GM18520 (cell line): ENCODE results near the gene LHX1.

Experiments used
- ATAC-seq: cut with Tn5 transposase; IDR thresholded peaks from one replicate; pipeline ENCODE4 v1.9.1; 2021; ENCODE audit not compliant: unreplicated experiment

Gene LHX1

DNA sequence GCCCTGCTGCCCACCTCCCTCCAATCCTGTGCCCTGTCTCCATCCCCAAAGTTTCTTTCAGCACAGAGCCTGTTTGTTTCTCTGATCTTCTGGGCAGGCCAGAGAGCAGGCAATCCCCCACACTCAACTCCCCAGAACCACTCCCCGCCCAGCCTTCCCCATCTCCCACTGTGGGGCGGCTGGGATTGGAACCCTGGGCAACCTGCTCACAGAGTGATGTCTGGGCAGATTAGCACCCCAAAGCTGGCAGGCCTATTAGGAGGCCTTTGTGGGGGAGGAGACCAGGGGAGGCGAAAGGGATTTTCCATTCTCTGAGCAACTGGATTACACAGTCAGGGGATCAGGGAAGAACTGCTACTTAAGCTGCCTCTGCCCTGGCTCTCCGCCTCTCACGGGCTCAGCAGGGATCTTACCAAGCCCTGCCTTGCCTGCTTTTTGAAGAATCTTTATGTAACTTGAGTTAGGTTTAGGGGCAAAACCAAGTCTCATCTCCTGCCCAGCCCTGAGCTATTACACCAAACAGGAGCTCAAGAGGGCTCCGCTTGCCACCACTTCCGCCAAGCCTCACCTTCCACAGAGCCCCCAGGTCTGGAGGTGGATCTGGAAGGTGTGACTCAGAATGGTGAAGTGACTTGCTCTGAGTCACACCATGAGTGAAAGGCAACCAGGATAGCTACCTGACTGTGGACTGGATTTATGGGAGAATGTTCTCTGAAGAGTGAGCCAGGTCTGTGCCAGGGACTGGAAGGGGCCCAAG lies 16.0 kb upstream of the LHX1 start:
- ATAC-seq, result no peak

DNA sequence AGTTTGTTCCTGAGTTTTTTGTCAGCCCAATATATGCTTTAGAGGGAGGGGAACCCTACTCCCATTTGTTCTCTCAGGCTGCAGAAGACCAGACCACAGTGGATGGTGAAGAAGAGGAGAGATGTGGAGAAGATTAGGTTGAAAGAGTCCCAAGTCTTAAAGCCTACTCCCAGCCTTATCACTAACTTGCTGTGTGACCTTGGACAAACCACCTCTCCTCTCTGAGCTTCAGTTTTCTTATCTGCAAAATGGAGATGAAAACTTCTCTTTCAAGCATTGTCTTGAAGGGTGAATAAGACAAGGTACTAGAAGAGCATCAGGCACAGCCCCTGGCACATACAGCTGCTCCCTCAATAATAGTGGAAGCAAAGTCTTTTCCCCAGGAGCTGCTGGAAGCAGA lies 15.1 kb upstream of the LHX1 start:
- ATAC-seq, result no peak

DNA sequence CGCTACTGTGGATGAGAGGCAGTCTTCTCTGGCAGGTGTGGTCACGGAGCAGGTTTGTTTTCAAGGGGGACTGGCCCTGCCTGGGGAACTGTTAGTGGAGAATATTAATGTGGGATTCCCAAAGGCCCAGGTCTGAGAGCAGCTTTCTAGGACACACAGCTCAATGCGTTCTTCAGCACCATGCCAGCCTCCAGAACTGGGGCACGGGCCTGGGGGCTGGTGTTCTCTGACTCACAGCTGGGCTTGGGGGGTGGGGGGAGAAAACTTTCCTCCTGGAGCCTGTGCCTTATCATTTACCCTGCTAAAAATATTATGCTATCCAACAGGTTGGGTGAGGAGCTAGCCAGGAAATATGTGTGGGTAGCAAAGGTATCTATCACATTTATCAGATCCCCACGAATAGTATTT lies 13.5 kb upstream of the LHX1 start:
- no peak for ATAC-seq

DNA sequence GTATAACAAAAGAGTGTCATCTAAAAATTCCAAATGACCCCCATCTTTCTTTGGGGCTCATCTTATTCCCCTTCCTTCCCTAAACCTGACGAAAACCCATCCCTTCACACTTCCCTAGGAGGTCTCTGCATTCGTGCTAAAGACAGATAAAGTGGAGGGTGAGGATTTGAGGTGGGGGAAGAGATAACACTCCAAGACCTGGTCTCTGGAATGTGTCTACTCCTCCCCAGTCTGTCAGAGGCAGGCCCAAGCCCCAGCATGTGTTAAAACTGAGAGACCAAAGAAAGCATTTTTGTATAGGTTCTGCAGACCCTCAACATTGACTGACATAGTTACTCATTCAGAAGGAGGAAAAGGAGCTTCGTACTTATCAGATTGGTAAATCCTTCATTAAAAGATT lies 11.0 kb upstream of the LHX1 start:
- ATAC-seq, result no peak

DNA sequence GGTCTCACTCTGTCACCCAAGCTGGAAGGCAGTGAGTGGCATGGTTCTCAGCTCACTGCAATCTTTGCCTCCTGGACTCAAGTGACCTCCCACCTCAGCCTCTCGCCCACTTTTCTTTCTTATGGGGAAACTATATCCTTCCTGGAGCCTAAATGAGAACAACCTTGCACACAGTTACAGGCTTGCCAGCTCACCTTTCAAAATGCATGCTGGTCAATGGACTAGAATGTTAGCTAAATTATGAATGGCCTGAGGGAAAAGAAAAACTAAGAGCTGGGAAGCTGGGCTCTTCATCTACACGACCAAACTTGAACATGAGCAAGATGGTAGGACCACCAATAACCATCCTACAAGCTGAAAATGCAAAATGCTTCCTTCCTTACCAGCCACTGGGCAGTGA lies 10.6 kb upstream of the LHX1 start:
- ATAC-seq, result no peak

DNA sequence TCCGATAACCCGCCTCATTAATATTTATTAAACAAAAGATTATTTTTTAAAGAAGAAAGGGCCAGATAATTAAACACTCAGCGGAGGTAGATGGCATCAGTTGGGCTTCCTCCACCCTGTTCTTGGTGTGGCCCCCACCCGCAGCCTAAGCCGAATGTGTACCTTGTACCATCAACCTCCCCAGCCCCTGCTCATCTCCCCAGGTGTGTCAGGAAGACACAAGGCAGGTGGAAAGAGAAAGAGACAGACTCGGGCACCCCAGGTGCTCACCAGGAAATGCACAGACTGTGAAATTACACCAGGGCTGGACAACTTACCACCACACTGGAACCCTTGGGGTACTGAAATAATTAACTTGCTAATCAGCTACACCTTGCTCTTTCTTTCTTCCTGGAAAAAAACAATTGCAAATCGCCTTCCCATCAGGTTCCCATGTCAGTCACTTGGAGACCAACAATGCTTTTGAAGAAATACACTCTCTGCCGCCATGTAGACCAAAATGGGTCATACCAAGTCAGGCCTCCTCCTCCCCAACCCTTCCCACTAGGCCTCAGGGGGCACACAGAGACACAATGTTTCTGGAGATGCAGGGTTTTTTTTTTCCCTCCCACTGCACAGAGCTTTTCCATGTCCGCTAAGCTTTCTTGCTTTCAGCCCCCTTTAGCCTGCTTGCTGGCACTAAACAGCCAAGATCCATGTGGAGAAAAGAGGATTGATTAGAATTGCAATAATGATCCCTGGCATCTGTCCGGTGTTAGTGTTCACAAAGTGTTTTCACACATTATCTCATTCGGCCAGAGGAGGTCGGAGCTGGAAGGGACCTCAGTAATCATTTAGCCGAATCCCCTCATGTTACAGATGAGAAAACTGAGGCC lies 8.6 kb upstream of the LHX1 start:
- ATAC-seq, result no peak

DNA sequence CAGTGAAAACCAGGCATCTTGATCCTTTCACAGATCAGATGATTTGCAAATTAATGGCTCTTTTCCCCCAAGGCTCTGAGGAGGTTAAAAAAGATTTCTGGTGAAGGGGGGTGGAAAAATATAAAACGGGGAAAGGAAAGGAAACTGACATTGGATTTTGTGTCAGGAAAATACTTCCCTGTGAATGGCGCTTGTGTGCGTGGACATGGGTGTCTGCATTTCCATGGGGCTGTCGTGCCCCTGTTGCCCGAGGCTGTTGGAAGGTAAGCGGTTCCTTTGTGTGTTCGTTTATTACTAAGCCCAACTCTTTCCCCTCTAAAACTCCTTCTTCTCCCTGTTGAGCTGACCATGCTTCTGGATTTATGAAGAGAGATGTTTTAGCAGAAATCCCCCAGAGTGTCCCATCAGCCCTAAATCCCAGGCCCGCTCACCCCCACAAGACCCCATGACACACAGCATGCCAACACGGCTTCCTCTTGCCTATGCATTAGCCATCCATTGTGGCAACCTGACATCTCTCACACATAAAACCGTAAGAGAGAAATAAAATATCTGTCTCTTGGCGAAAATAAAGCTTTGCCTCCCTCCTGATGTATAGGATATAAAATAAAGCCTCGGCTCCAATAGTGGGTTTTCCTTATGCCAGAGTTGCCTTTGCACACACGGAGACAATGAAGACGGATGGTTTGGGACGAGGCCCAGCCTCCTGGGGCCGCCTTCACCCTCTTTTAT lies 7.3 kb upstream of the LHX1 start:
- ATAC-seq, result no peak

DNA sequence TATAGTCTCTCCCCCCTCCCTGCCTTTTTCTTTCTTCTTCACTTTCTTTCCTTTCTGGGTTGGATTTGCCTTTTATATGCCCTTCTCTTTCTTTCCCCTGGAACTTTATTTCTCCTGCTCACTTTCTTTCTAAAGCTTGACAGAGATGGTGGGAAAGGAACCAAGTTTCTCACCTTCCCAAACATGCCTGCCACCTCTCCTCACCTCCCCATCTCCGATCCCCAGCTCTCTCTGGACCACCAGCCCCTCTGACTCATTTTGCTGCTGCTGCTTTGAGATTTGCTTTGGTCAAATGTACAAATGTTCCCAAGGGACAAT lies 6.7 kb upstream of the LHX1 start:
- no peak for ATAC-seq

DNA sequence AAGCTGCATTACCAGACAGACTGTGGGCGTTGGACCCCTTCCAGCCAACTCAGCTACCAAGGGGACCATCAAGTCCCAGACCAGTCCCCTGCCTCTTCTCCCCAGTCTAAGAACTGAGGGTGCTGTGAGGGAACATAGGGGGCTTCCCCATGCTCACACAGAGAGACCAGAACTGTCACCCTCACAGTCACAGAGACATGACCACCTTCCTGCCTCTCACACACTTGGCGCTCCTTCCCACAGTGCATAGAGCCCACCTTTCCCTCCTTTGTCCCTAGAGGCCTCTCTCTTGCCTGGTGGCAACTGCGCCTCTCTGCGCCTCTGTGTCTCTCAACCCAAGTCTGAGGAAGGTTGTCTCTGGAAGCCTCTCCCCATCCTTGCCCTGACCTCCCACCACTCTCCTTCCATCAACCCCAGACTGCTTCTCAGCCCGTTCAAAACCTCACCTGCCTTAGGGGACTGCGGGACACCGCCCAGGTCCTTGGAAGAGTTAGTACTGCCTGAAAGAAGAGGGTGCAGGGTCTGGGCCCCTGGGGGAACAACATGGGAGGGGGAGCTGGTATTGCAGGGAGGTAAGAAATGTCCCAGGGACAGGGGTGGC lies 6.1 kb upstream of the LHX1 start:
- ATAC-seq, result no peak

DNA sequence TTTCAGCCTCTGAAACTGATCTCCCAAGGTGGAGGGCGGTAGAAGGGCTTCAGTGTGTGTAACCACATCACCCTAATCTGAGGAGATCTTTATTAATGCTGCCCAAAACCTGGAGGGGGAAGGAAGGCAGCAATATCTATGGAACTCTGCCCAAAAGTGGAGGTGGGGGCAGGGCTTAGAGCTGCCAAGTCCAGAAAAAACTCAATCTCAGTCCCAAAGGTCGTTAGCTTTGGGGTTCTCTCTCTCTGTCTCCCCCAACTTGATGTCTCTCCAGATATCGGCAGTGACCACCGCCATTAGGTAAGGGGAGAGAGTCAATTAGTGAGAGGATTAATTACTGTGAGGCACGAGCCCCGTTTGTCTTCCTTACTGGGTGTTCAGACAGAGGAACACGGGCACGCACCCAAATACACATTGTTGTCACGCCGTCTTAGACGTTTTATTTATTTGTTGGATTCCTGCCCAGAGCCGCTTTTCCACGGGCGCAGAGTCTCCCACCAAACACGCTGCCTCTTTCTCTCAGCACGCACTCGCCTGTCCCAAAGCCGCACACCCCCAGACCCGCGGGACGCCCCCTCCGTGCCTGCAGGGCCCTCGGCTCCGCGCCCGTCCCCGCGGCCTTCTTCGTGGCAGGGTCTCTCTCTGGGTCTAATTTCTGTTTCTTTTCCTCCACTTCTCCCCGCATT lies 5.4 kb upstream of the LHX1 start:
- ATAC-seq, result no peak

DNA sequence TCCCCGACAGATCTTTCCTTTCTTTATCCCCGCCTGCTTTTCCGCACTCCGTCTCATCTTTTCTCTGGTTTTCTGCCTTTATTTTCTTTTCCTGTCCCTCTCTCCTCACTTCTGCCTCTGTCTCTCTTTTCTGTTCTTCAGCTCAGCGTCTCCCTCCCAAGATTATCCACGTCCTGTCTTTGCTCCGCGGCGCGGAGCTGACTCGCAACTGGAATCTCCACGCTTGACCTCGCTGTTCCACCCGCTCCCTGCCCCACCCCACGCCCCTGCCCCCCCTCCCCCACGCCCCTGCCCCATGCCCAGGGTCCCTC lies 4.9 kb upstream of the LHX1 start:
- ATAC-seq, result no peak

DNA sequence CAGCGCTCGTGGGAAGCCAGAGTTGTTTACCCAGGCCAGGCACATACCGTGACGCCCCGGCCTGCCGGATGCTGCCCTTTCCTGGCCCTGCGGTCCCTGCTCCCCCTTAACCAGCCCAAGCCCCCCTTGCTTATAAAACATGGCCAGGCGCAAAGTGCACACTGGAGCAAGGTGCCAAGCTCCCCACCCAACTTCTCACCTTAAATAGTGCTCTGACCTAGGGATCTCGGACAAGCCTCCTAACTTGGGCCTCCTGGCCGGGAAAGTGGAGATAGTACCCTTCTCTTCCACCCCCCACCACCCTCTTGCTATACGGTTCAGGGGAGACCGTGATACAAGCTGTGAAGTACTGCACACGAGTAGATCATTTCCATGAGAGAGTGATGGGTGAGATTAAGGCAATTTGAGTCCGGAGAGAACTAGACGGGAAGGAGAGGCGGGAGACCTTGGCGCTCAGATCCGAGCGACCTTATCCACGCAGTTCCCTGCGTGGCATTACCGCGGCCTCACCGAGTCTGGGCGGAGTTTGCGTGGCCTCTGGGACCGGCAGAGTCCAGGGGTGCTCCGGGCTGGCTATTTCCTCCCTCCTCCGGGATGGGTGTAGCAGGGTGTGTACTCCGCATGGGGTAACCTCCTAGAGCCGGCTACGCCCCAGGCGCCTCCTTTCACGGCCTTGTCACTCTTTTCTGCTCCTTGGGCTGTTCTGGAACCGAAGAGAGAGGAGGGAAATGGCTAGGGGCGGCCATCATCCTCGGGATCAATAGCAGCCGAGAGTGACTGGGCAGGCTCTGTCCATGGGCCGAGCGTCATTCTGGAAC lies 4.4 kb upstream of the LHX1 start:
- no peak for ATAC-seq

DNA sequence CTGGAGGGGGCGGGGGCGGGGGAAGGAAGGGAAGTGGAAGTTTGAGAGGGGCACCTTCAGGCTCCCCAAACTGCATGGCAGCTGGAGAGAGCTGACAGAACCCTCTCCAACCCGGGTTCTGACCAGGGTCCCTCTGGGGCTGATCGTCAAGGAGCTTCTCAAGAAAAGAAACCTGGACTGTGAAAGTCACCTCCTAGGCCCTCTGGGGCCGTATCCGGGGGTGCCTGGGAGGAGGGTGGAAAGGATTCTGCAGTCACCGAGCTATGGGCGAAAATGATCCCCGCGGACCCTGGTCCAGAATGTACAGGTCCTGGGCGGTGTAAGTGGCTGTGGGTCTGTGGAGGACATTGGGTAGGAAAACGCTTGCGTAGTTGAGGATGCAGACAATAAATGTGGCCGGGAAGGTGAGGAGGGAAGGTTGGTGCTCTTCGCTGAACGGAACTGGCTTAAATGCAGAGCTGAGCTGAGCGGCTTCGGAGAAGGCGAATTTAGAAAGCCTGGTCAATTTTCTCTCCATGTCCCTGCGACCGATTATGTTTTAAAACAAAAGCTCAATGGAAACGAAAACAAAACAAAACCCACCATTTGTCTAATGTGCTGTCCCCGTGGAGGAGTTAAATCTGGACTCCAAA lies 3.6 kb upstream of the LHX1 start:
- ATAC-seq, result no peak

DNA sequence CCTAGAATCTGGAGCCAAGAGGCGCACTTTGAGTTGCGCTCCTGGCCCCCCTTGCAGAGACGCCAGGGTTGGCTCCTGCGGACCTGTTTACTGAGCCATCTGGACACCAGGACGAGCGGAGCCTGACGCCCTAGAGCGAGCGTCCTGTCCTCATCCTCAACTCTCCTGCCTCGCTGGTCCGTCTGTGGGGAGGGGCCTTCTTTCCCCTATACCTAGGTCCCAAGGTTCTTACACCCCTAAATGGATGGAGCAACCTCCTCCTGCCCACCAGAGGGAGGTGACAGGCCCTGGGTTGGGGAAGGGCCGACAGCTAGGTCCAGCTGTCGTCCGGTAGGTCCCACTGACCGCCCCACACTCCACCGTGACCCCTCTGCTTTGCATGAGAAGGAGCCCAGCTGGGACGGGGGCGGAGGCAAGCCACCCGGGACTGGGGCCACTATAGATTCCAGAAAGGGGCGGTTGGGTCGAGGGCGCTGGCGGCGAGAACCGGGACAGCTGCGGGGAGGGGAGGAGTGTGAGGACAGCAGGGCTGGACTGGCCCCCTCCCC lies 3.1 kb upstream of the LHX1 start:
- no peak for ATAC-seq

DNA sequence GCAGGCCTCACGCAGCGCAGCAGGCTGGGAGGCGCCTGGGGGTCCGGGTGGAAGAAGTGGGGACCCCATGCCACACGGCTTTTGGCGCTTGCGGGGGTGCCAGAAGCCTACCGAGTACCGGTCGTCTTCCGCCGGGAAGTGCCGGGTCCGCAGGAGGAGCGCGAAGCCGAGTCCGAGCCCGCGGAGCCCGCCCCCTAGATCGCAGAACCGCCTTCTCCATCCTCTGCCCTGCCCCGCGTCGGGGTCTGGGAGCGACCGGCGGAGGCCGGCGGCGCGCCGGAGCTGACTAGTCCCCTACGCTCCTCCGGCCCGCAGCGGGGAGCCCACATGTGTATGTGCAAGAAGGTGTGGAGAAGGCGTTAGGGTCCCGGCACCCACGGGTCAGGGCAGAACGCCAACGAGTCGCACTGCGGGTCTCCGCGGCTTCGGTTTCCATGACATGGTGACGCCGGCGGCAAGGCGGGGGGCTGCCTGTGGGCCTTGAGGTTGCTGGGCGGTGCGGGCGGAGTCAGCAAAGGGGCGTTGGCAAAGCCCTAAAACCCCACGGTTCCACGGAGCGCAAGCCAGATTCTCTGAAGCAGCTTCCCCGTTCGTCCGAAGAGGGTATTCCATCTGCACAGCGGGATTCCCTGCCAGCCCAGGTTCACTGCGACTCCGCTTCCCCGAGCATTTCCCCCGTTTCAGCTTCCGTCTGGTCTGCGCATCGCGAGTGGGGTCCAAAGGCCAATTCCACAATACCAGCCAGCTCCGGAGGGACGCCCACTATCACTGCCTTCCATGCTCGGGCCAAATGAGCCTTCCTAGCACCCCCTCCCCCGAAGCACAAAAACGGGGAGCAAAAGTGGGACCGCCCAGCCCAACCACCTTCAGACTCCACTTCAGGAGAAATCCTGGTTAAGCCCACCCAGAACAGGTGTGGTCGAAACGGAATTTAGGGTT lies 2.3 kb upstream of the LHX1 start:
- ATAC-seq, result no peak

DNA sequence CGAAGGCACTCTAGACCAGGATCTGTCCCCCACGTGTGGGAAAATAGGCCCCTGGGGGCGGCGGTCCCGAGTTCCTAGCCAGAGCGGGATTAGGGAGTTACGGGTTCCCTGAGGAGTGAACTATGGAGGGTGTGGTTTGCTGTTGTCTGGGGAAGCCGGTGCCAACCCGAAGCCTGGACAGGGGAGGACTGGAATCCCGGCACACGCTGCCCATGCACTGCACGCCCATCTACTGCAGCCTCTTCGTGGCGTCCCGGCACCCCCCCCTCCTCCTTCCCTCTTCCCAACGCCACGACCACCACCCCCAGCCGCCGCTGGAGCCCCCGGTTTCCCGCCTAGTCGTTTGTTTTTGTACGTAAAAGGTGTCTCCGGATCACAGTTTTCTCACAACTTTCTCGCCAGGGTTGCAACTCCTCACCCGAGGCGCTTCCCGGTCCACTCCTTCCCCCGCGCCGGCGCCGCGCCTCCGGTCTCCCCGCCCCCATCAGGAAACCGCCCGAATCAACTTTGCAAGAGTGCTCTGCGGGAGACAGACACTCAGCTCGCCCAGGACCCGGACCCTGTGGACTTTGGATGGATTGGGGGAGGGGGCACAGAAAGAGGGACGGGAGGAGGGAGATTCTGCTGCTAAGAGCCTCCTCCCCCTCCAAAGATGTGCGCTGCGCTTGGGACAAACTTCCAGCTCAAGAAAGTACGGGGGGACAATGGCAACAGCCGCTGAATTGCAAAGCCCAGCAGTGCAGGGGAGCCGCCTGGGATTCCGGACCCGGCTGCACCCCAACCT lies 1.4 kb upstream of the LHX1 start:
- no peak for ATAC-seq

DNA sequence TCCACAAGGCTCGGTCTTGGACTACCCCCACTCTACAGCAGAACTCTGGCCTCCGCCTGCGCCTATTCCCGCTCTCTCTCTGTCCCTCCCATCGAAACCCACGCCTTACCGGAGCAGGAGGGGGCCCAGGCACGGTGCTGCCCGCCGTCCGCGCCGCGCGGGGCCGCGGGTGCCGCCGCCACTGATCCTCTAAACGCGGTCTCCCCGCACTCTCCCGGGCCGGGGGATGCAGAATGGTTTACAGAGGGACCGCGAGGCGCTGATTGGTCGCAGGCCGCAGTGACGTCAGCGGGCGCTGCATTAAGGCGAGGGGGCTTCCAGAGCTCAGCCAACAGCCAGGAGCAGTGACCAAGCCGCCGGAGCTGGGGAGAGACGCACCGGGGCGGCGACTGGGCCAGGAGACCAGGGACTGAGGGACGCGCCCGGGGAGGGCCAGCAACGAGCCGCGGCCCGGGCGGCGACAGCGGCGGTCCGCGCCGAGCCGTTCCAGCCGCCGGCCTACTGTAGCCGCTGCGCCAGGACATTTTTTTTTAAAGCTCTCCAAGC lies 747 bp upstream of the LHX1 start:
- no peak for ATAC-seq
